ENCODE data around the gene OSGIN1. TPM values are rescaled to one million over a fixed set of nuclear protein-coding genes. Genes with fewer than 3 reads are reported as not detected.

OSGIN1 gene
- total and polyA plus RNA-seq, 2 donors (not counting 1 experiment from before 2014, with no cell fraction given) = 0.85 to 1.8 TPM

DNA sequence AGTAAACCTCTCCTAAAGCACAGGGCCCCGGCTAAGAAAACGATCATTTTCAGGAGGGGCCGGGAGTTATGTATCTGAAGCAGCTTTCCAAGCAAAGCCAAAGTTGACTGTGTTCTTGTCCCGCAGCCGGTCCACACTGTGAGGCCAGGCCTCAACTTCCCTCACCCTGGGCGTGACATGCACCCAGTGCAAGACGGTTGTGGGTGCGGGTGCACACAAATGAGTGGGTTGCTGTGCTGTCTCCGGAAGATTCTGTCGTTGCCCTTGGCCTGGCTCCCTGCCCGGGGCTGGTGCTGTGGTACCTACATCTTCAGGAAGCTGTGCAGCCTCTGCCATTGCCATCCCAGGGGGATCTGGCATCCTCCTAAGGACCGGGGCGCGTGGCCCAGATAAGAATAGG lies 37.5 kb upstream of the OSGIN1 start:
- intact Hi-C loops (cut with micrococcal nuclease) = no loop called here
- H3K4me1 Mint-ChIP-seq = no peaks in the 10 kb centered on the region
- DNase-seq (no peak), ATAC-seq (ENCODE audit: low read depth) (no peak)
- Histone ChIP-seq H3K9me3 (ENCODE audit: control extremely low read depth in 1 of 3, control insufficient read depth in 2 of 3, insufficient read depth in 1 of 3, low read length in 2 of 3) (no peaks in the 10 kb centered on the region), H3K79me2 (ENCODE audit: control insufficient read depth, insufficient read depth, low read length) (no peaks in the 10 kb centered on the region), H3K4me3 (ENCODE audit: control extremely low read depth in 1 of 5, extremely low read depth in 1 of 5, insufficient read depth in 1 of 5, low read depth in 2 of 5, low read length in 4 of 5) (no peak overlapping the region), H3K4me2 (replicated peaks; ENCODE audit: low read depth, low read length, poor library complexity, severe bottlenecking) (no peak overlapping the region), H3K27me3 (replicated peaks in 1 of 4; ENCODE audit: control extremely low read depth in 1 of 4, control insufficient read depth in 3 of 4, insufficient read depth in 4 of 4, low read length in 3 of 4) (no peaks in the 10 kb centered on the region), H3K9ac (ENCODE audit: low read length) (no peak overlapping the region), H3K27ac (ENCODE audit: low read length in 2 of 2) (no peak overlapping the region), H3K4me1 (ENCODE audit: control insufficient read depth in 2 of 2, insufficient read depth in 2 of 2, low read length in 2 of 2) (no peaks in the 10 kb centered on the region), H2AFZ (ENCODE audit: insufficient read depth, low read depth, low read length, poor library complexity, severe bottlenecking) (no peak overlapping the region), H3K36me3 (replicated peaks in 1 of 2; ENCODE audit: control extremely low read depth in 1 of 2, control insufficient read depth in 1 of 2, extremely low read depth in 1 of 2, insufficient read depth in 2 of 2, low read length in 1 of 2) (peaks cover 0 to 74% of the 10 kb centered on the region in 2 experiments), H4K20me1 (ENCODE audit: control insufficient read depth, insufficient read depth, low read length, poor library complexity, severe bottlenecking) (no peaks in the 10 kb centered on the region)
- H3K27me3 Mint-ChIP-seq = no peaks in the 10 kb centered on the region
- TF ChIP-seq EZH2 (IDR thresholded peaks at IDR 0.05; ENCODE audit: borderline replicate concordance, insufficient read depth, low read depth, low read length, poor library complexity, severe bottlenecking) (no peak), CTCF (IDR thresholded peaks at IDR 0.05) (no peak)
- CTCF ChIA-PET = no interaction called here
- no peak overlapping the region for H3K27ac Mint-ChIP-seq
- no peak overlapping the region for H3K4me3 Mint-ChIP-seq
- POLR2A ChIA-PET = no interaction called here
- WGBS (ENCODE audit: insufficient coverage) = 95% methylated on average over 14 of the region's 14 CpGs
- no peaks in the 10 kb centered on the region for H3K9me3 Mint-ChIP-seq (ENCODE audit: insufficient read depth)

DNA sequence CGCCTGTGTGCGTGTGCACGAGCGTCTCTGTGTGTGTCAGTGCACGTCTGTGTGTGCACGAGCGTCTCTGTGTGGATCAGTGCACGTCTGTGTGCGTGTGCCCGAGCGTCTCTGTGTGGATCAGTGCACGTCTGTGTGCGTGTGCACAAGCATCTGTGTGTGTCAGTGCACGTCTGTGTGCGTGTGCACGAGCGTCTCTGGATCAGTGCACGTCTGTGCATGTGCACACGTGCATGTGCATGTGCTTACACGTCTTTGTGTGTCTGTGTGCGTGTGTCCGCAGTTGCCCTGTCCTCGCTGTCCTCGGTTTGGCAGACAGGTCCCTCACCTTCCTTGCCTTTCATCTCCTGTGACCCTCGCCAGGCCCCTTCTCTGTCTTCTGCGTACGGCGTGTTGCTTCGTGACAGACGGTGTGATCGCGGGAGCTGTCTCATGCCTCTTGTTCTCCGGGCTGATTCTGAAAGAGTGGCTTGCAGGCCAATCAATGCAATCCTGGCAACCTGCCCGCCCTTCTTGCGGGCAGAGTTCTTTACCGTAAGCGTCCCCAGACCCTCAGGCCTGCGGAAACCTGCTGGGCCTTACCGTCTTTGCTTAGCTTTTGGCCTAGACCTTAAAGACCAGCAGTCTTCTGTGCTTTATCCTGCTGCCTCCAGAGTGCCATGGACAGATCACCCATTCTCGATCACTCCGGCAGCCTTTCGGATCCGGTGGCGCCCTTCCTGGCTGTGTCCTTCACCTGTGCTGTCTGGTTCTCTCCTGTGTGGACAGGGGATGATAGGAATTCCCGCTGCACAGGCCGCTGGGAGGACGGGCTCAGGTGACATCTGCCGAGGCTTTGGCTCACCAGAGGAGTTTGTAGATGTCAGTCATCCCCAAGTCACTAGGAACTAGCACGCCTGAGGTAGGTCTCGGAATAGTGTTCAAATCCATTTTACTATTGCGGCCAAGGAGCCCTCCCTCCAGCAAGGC lies 35.6 kb upstream of the OSGIN1 start:
- DNase-seq (no peak), ATAC-seq (ENCODE audit: low read depth) (no peak)
- Histone ChIP-seq H3K9me3 (ENCODE audit: control extremely low read depth in 1 of 3, control insufficient read depth in 2 of 3, insufficient read depth in 1 of 3, low read length in 2 of 3) (no peaks in the 10 kb centered on the region), H3K79me2 (ENCODE audit: control insufficient read depth, insufficient read depth, low read length) (no peaks in the 10 kb centered on the region), H3K9ac (ENCODE audit: low read length) (no peak overlapping the region), H3K27ac (ENCODE audit: low read length in 2 of 2) (no peak overlapping the region), H3K4me1 (ENCODE audit: control insufficient read depth in 2 of 2, insufficient read depth in 2 of 2, low read length in 2 of 2) (no peaks in the 10 kb centered on the region), H4K20me1 (ENCODE audit: control insufficient read depth, insufficient read depth, low read length, poor library complexity, severe bottlenecking) (no peaks in the 10 kb centered on the region), H3K27me3 (replicated peaks in 1 of 4; ENCODE audit: control extremely low read depth in 1 of 4, control insufficient read depth in 3 of 4, insufficient read depth in 4 of 4, low read length in 3 of 4) (no peaks in the 10 kb centered on the region), H2AFZ (ENCODE audit: insufficient read depth, low read depth, low read length, poor library complexity, severe bottlenecking) (no peak overlapping the region), H3K4me2 (replicated peaks; ENCODE audit: low read depth, low read length, poor library complexity, severe bottlenecking) (no peak overlapping the region), H3K36me3 (replicated peaks in 1 of 2; ENCODE audit: control extremely low read depth in 1 of 2, control insufficient read depth in 1 of 2, extremely low read depth in 1 of 2, insufficient read depth in 2 of 2, low read length in 1 of 2) (peaks cover 0 to 65% of the 10 kb centered on the region in 2 experiments), H3K4me3 (ENCODE audit: control extremely low read depth in 1 of 5, extremely low read depth in 1 of 5, insufficient read depth in 1 of 5, low read depth in 2 of 5, low read length in 4 of 5) (no peak overlapping the region)
- H3K27me3 Mint-ChIP-seq = no peaks in the 10 kb centered on the region
- WGBS (ENCODE audit: insufficient coverage) = 98% methylated on average over 50 of the region's 51 CpGs
- intact Hi-C loops (cut with micrococcal nuclease) = no loop called here
- POLR2A ChIA-PET = no interaction called here
- H3K4me1 Mint-ChIP-seq = no peaks in the 10 kb centered on the region
- no peaks in the 10 kb centered on the region for H3K9me3 Mint-ChIP-seq (ENCODE audit: insufficient read depth)
- CTCF ChIA-PET = no interaction called here
- TF ChIP-seq EZH2 (IDR thresholded peaks at IDR 0.05; ENCODE audit: borderline replicate concordance, insufficient read depth, low read depth, low read length, poor library complexity, severe bottlenecking) (no peak), CTCF (IDR thresholded peaks at IDR 0.05) (no peak)
- H3K4me3 Mint-ChIP-seq = no peak overlapping the region
- H3K27ac Mint-ChIP-seq = no peak overlapping the region

Data from B cell (primary cell).